Heart left ventricle (tissue), 16 donors: ENCODE data around the gene OR51F2. TPM values are rescaled to one million over a fixed set of nuclear protein-coding genes. Genes with fewer than 3 reads are reported as not detected.
A peak's percentile ranks its signal among the peaks of the same experiment; 100 is the strongest.

Experiments used
- ATAC-seq, 4 donors: fragments of 200-7000 bp; cut with Tn5 transposase; one replicate each; pipeline ENCODE4 v1.9.1; 2020 to 2022; ENCODE audit warnings: moderate library complexity in 4 of 4, mild to moderate bottlenecking in 3 of 4, moderate number of reproducible peaks in 1 of 4
- DNase-seq, 5 donors: peaks; one replicate each; pipeline ENCODE4 v3.0.0-alpha.2; 2020
- H3K27ac ChIP-seq, 12 donors: fragments of 200-600 bp; sonication (generic) in 4 of 12; one replicate each; pipeline versions ENCODE4 v1.5.0 to v1.8.0; 2016 to 2022; ENCODE audit warnings: mild to moderate bottlenecking in 2 of 12
- H3K27me3 ChIP-seq, 9 donors: fragments of 200-600 bp; sonication (generic) in 2 of 9; one replicate each; pipeline versions ENCODE4 v1.5.1 to v1.8.0; 2016 to 2022; ENCODE audit warnings: mild to moderate bottlenecking in 3 of 9
- H3K36me3 ChIP-seq, 9 donors: fragments of 200-600 bp; sonication (generic) in 2 of 9; one replicate each; pipeline versions ENCODE4 v1.5.0 to v1.8.0; 2018 to 2022; ENCODE audit warnings: mild to moderate bottlenecking in 2 of 9
- H3K4me1 ChIP-seq, 12 donors: fragments of 200-600 bp; sonication (generic) in 4 of 12; one replicate each; pipeline versions ENCODE4 v1.5.0 to v1.8.0; 2016 to 2022; ENCODE audit warnings: mild to moderate bottlenecking in 3 of 12
- H3K4me3 ChIP-seq, 12 donors: fragments of 200-600 bp; sonication (generic) in 4 of 12; one replicate each; pipeline versions ENCODE4 v1.5.0 to v1.8.0; 2017 to 2022; ENCODE audit warnings: mild to moderate bottlenecking in 9 of 12, moderate library complexity in 4 of 12
- H3K9me3 ChIP-seq, 12 donors: fragments of 200-600 bp; sonication (generic) in 4 of 12; one replicate each; pipeline versions ENCODE4 v1.5.0 to v1.8.0; 2016 to 2022; ENCODE audit warnings: mild to moderate bottlenecking in 1 of 12
- POLR2A ChIP-seq, 2 donors: fragments of 450-650 bp; IDR thresholded peaks; one replicate each; pipeline ENCODE4 v1.6.1; 2017; ENCODE audit warnings: antibody characterized with exemption in 2 of 2, mild to moderate bottlenecking in 2 of 2, moderate library complexity in 2 of 2
- WGBS, 4 donors: extraction: QIAGEN DNeasy Blood & Tissue Kit in 2 of 4; methylation state at CpG; one replicate each; pipeline versions ENCODE4 v1.1.5 to v1.1.7; 2013 to 2018; 5-methylcytosine and 5-hydroxymethylcytosine counted together
- intact Hi-C, 10 donors: fragments of 100-400 bp; cut with DNase I; formaldehyde crosslinking; loops; one replicate each; pipeline versions ENCODE4 v1.11.1 to v1.14.2; 2022
- polyA plus RNA-seq, 2 donors: library from polyadenylated mRNA; stranded (reverse); fragments of 200-250 nt; gene quantifications; one replicate each; pipeline ENCODE4 v1.2.3, GENCODE V29; 2013
- total RNA-seq, 9 donors: library from RNA; depleted of rRNA in 2 of 9; stranded (reverse); fragments of >200 nt in 2 of 9; fragmentation: NEBNext Ultra II Directional in 3 of 9; extraction: Animal tissue kit (Norgen Biotek cat#: 25700) in 3 of 9; gene quantifications; one replicate each; pipeline versions ENCODE4 v1.1.0 to v1.2.4, GENCODE V29; 2016 to 2023
- TF ChIP-seq, protein P1 (sequence below), 12 donors: fragments of 200-600 bp; sonication (generic) in 4 of 12; IDR thresholded peaks; one replicate each; pipeline versions ENCODE4 v1.5.0 to v1.8.0; 2018 to 2022; ENCODE audit warnings: antibody characterized with exemption in 12 of 12, mild to moderate bottlenecking in 5 of 12
- donor health status: ischemic (EF 13 %, LVEDD 7.1; RV severe dilation, severe dysfunction).
- donor health status: healthy with polysubstance abuse.
- donor health status: DM: no; HTN: yes; CAD: no.
- donor health status: DM: no; HTN: no; CAD: no.
- donor health status: ischemic (EF 25% LVEDD 6.9; RV normal size, moderate dysfunction).
- donor health status: ischemic (EF 25% LVEDD 5.7; RV mildly dilated, moderate dysfunction).
- donor health status: healthy.
- donor health status: DM: yes; HTN: yes; CAD: no.
- donor health status: ischemic (EF 35%, LVEDD 5.7; RV mildly dilated, moderate dysfunction).
- donor health status: nonischemic (EF 11% LVEDD 7.7; RV severe dilation, severe dysfunction).
- donor health status: DM: yes; HTN: yes; CAD: no.
- donor health status: PGD.
- donor health status: ischemic (EF 29% LVEDD 5.4; RV normal size, mild dysfunction).
- donor health status: nonischemic (EF 23%, LVEDD 6.1; RV moderate dilation, normal function).

Gene OR51F2
- total and polyA plus RNA-seq, 11 donors = not detected

DNA sequence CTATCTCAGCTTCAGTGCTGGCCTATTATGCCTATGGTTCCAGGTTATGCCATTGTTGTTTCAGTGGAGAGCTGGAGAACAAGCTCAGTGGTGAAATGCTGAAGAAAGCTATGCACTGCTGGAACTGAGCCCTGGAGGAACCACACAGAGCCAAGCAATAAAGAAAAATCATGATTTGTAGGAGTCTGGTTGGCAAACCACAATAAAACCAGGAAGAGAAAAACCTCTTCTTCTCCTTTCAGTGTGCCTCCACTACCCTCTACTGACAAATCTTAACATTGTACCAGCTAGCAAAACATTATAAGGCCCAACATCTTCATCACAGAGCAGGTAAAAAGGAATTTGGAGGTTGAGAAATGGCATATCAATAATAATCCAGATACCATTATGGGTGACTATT lies 5.3 kb downstream of the OR51F2 start:
- peak in 2 of 4 donors; percentile 59 to 64 for ATAC-seq
- TF ChIP-seq, protein P1, sequence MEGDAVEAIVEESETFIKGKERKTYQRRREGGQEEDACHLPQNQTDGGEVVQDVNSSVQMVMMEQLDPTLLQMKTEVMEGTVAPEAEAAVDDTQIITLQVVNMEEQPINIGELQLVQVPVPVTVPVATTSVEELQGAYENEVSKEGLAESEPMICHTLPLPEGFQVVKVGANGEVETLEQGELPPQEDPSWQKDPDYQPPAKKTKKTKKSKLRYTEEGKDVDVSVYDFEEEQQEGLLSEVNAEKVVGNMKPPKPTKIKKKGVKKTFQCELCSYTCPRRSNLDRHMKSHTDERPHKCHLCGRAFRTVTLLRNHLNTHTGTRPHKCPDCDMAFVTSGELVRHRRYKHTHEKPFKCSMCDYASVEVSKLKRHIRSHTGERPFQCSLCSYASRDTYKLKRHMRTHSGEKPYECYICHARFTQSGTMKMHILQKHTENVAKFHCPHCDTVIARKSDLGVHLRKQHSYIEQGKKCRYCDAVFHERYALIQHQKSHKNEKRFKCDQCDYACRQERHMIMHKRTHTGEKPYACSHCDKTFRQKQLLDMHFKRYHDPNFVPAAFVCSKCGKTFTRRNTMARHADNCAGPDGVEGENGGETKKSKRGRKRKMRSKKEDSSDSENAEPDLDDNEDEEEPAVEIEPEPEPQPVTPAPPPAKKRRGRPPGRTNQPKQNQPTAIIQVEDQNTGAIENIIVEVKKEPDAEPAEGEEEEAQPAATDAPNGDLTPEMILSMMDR (IDR thresholded peaks at IDR 0.05) = peak in 11 of 12 donors; percentile 35 to 67 (median 57)
- no peak for TF ChIP-seq POLR2A (IDR thresholded peaks at IDR 0.05)

DNA sequence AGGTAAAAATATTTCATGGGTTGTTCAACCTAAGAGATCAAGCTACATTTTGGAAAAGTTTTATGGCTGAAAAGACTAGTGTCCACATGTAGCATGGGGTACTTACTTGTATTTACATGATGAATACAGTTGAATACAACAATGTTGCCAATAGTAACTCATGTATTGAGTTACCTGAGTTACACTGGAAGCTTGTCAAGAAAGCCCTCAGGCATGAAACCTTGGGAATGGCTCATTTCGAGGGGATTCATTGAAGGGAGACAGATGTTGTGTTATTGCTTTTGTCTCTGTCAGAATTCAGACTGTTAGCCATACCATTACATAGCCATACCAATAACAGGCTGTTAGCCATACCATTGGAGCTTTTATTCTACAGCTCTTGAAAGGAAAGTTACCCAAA lies 9.2 kb downstream of the OR51F2 start:
- Histone ChIP-seq H3K9me3 (no peaks in the 10 kb centered on the region), H3K4me1 (no peaks in the 10 kb centered on the region), H3K36me3 (no peaks in the 10 kb centered on the region), H3K27me3 (no peaks in the 10 kb centered on the region), H3K27ac (no peak overlapping the region), H3K4me3 (no peak overlapping the region)
- WGBS, 4 donors = 55 to 79% (median 72%) methylated on average over 1 of the region's 1 CpG
- TF ChIP-seq, protein P1 (IDR thresholded peaks at IDR 0.05) = no peak
- TF ChIP-seq POLR2A (IDR thresholded peaks at IDR 0.05) = no peak
- intact Hi-C loops = no loop called here
- no peak for DNase-seq
- ATAC-seq = no peak

More for the DNA sequence above, 5.3 kb downstream of the OR51F2 start:
- Histone ChIP-seq H3K4me1 (no peaks in the 10 kb centered on the region), H3K36me3 (no peaks in the 10 kb centered on the region), H3K9me3 (no peaks in the 10 kb centered on the region), H3K4me3 (no peak overlapping the region), H3K27ac (no peak overlapping the region), H3K27me3 (no peaks in the 10 kb centered on the region)
- DNase-seq = no peak
- intact Hi-C loops = loop anchor here (1.0 to 10.0 kb wide), 5 partner anchors 189 to 642 kb away; partner anchors contain the start of gene OR51D1 (in 10 of the 10)

DNA sequence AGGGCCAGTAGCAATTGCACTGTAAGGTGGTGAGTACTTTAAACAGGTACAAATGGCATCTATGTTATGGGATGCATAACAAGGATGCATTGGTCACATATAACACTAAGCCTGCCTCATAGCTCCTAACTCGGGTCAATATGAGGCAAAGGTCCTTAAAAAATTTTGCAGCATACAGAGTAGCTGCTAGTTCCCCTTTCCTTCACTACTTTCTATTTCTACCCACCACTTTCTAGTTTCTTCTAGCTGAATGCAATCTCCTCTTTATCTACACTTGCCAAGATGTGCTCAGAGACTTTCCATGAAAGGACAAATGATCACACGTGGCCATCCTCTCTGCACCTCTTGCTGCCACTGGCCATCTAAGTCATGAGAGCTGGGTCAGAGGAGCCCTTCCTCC lies 9.8 kb downstream of the OR51F2 start:
- Histone ChIP-seq H3K27ac (no peak overlapping the region), H3K4me3 (no peak overlapping the region), H3K4me1 (no peaks in the 10 kb centered on the region), H3K36me3 (no peaks in the 10 kb centered on the region), H3K9me3 (no peaks in the 10 kb centered on the region), H3K27me3 (peaks cover 0 to 1% (median 0%) of the 10 kb centered on the region in 9 donors)
- WGBS, 4 donors = 54 to 88% (median 70%) methylated on average over 2 of the region's 2 CpGs
- no peak for DNase-seq
- TF ChIP-seq POLR2A (IDR thresholded peaks at IDR 0.05) = no peak
- TF ChIP-seq, protein P1 (IDR thresholded peaks at IDR 0.05) = no peak
- ATAC-seq = no peak
- intact Hi-C loops = no loop called here

DNA sequence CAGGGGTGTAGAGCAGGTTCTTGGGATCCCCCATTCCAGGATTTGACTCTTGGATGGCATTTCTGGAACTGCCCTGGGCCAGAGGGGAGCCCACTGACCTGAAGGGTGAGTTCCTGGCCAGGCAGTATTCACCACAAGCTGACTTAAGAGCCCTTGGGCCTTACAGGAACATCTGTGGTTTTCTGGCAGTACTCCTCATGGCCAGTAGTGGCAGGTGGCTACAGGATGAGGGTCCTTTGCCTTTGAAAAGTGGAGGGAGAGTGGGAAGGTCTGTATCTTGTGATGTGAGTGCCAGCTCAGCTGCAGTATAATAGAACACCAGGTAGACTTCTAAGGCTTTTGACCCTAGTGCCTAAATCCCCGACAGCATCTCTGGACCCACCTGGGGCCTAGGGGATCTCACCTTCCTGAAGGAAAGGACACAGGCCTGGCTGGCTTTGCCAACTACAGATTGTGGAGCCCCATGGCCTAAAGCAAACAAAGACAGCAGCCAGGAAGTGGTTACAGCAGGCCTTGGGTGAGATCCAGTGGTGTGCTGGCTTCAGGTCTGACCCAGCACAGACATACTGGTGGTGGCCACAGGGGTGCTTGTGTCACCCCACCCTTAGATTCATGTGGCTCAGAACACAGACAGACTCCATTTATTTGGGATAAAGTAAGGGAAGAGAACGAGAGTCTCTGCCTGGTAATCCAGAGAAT lies 18.9 kb downstream of the OR51F2 start:
- no peak for DNase-seq
- no peaks in the 10 kb centered on the region for H3K4me1 ChIP-seq
- no peaks in the 10 kb centered on the region for H3K9me3 ChIP-seq
- intact Hi-C loops = no loop called here
- no peak overlapping the region for H3K27ac ChIP-seq
- TF ChIP-seq, protein P1 (IDR thresholded peaks at IDR 0.05) = no peak
- no peak for TF ChIP-seq POLR2A (IDR thresholded peaks at IDR 0.05)
- no peak overlapping the region for H3K4me3 ChIP-seq
- WGBS, 4 donors = 85 to 96% (median 90%) methylated on average over 2 of the region's 2 CpGs
- H3K27me3 ChIP-seq = peaks cover 0 to 3% (median 0%) of the 10 kb centered on the region in 9 donors
- ATAC-seq = no peak
- H3K36me3 ChIP-seq = no peaks in the 10 kb centered on the region
